HepG2 (cell line): ENCODE results near the gene SETD1B. TPM values are rescaled to one million over a fixed set of nuclear protein-coding genes. Genes with fewer than 3 reads are reported as not detected.

Source experiments
- BRF2 ChIP-seq: sonication (generic); formaldehyde crosslinking; IDR thresholded peaks from 2 replicates; pipeline ENCODE4 v1.8.1; 2022; ENCODE audit warnings: mild to moderate bottlenecking, missing genetic modification reagents
- EP300 ChIP-seq, 3 experiments: sonication (generic) in 1 of 3; formaldehyde crosslinking in 1 of 3; IDR thresholded peaks; 2 replicates each; pipeline versions ENCODE4 v1.5.1 to v1.6.1; 2011 to 2020; ENCODE audit warnings: low read depth in 2 of 3, low read length in 2 of 3, borderline replicate concordance in 1 of 3, improper control_type of control experiment in 1 of 3, mild to moderate bottlenecking in 1 of 3, missing genetic modification reagents in 1 of 3, moderate library complexity in 1 of 3
- HDAC2 ChIP-seq: sonication (generic); formaldehyde crosslinking; IDR thresholded peaks from 2 replicates; pipeline ENCODE4 v1.4.0; 2020; ENCODE audit warnings: missing genetic modification reagents
- NFE2L2 ChIP-seq: fragments of 150-350 bp; IDR thresholded peaks from 2 replicates; pipeline ENCODE4 v1.6.1; 2014; ENCODE audit warnings: low read length
- NFKB2 ChIP-seq: sonication (generic); formaldehyde crosslinking; IDR thresholded peaks from 2 replicates; pipeline ENCODE4 v1.4.0; 2020; ENCODE audit warnings: missing genetic modification reagents, borderline replicate concordance
- SALL1 ChIP-seq: sonication (generic); formaldehyde crosslinking; IDR thresholded peaks from 2 replicates; pipeline ENCODE4 v1.8.0; 2022; ENCODE audit warnings: mild to moderate bottlenecking, missing genetic modification reagents
- TAF1 ChIP-seq: sonication (generic); formaldehyde crosslinking; IDR thresholded peaks from 2 replicates; pipeline ENCODE4 v1.4.0; 2020; ENCODE audit warnings: missing genetic modification reagents
- YY1 ChIP-seq: IDR thresholded peaks from 2 replicates; pipeline ENCODE4 v1.6.1; 2011; ENCODE audit warnings: low read length, low read depth, moderate library complexity, mild to moderate bottlenecking; ENCODE audit not compliant: insufficient read depth, insufficient replicate concordance
- ZBTB25 ChIP-seq: IDR thresholded peaks from 2 replicates; pipeline ENCODE4 v1.6.1; 2018; ENCODE audit warnings: missing genetic modification reagents
- ZNF350 ChIP-seq: sonication (generic); formaldehyde crosslinking; IDR thresholded peaks from 2 replicates; pipeline ENCODE4 v1.4.0; 2020; ENCODE audit warnings: mild to moderate bottlenecking, low read depth, missing genetic modification reagents, borderline replicate concordance
- ZNF431 ChIP-seq: sonication (generic); formaldehyde crosslinking; IDR thresholded peaks from 2 replicates; pipeline ENCODE4 v1.9.0; 2022; ENCODE audit warnings: missing genetic modification reagents, low read depth, mild to moderate bottlenecking, borderline replicate concordance
- ZNF580 ChIP-seq: IDR thresholded peaks from 2 replicates; pipeline ENCODE4 v1.6.1; 2016; ENCODE audit warnings: low read depth, borderline replicate concordance
- ZNF605 ChIP-seq: sonication (generic); formaldehyde crosslinking; IDR thresholded peaks from 2 replicates; pipeline ENCODE4 v1.8.0; 2022; ENCODE audit warnings: mild to moderate bottlenecking, missing genetic modification reagents
- polyA plus RNA-seq, 8 experiments: library from polyadenylated mRNA; depleted of rRNA in 3 of 8; stranded (reverse) in 7 of 8; unstranded in 1 of 8; fragments of >200 nt; fragmentation: Illumina TruSeq in 4 of 8; extraction: Trizol in 4 of 8; gene quantifications; 2 replicates each; pipeline versions ENCODE4 v1.2.1 to v1.2.3, GENCODE V29; 2011 to 2016; ENCODE audit warnings: low read depth in 4 of 8, missing spikeins in 1 of 8, mixed read lengths in 1 of 8; ENCODE audit not compliant: insufficient read depth in 1 of 8
- total RNA-seq, 5 experiments: library from RNA; depleted of rRNA; stranded (reverse); fragments of >200 nt; fragmentation: Illumina TruSeq; extraction: Trizol; gene quantifications; 2 replicates each; pipeline ENCODE4 v1.2.3, GENCODE V29; 2016; ENCODE audit warnings: low read depth in 1 of 5
- TF ChIP-seq, protein P1 (sequence below): sonication (generic); formaldehyde crosslinking; IDR thresholded peaks from 2 replicates; pipeline ENCODE4 v1.8.0; 2022; ENCODE audit warnings: mild to moderate bottlenecking, missing genetic modification reagents, borderline replicate concordance
- TF ChIP-seq, protein P2 (sequence below): sonication (generic); formaldehyde crosslinking; IDR thresholded peaks from 2 replicates; pipeline ENCODE4 v1.5.0; 2020; ENCODE audit warnings: missing genetic modification reagents
- TF ChIP-seq, protein P3 (sequence below): sonication (generic); formaldehyde crosslinking; IDR thresholded peaks from 2 replicates; pipeline ENCODE4 v1.5.0; 2020; ENCODE audit warnings: mild to moderate bottlenecking, missing genetic modification reagents, borderline replicate concordance

Gene SETD1B
- total and polyA plus RNA-seq, 2 of the 13 experiments (the other 11 are each of a cell fraction or from before 2014, with no cell fraction given) = 1.1 to 1.4 TPM

DNA sequence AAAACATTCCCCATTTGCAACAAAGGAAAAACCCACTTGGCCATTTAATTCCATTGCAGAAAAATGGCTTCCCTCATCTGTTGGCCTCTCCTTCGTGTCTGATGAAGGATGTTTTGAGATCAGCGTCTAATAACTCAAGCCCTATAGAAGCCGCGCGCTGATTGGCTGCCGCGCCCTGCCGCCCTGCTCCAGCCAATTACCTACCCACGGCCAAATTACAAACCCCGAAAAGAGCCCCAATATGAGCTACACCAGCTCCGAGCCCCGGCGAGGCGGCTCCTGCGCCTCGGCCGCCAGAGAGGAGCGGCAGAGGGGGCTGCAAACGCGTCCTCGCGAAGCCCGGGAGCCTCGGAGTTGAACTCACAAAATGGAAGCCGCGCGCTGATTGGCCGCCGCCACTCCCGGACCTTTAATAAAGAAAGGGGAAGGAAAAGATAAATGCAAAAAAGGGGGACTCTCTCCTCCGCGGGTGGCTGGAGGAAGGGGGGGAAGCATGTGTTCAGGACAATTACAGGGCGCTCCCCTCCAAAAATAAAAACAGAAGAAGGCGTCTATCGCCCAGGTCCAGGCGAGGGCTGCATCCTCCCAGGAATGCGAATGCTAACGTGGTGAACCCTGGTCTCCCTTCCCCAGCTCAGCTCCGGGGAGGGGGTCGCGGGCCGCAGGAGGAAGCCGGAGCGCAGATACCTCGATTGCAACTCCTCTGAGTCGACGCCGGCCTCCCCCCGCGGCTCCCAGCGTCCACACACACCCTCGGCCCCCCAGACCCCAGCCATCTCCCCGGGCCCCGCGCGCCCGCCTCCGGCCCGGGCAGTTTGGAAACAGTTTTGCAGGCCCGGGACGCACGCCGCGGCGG is 738 bp upstream of the SETD1B start (continued):
- peak; percentile 36; the same call in 1 of the 2 replicates for TF ChIP-seq ZBTB25 (CRISPR knock-in tag)
- TF ChIP-seq, protein P1, sequence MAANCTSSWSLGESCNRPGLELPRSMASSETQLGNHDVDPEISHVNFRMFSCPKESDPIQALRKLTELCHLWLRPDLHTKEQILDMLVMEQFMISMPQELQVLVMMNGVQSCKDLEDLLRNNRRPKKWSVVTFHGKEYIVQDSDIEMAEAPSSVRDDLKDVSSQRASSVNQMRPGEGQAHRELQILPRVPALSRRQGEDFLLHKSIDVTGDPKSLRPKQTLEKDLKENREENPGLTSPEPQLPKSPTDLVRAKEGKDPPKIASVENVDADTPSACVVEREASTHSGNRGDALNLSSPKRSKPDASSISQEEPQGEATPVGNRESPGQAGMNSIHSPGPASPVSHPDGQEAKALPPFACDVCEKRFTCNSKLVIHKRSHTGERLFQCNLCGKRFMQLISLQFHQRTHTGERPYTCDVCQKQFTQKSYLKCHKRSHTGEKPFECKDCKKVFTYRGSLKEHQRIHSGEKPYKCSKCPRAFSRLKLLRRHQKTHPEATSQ = 0 out of 2 replicates have a peak, but pooled peaks have one; percentile 20
- TF ChIP-seq BRF2 (CRISPR knock-in tag) = 0 out of 2 replicates have a peak, but pooled peaks have one; percentile 30
- no peak for TF ChIP-seq NFE2L2
- TF ChIP-seq ZNF605 (CRISPR knock-in tag) = peak; percentile 87
- TF ChIP-seq YY1 = peak; percentile 89
- peak; percentile 18; the same call in 1 of the 2 replicates for TF ChIP-seq SALL1 (CRISPR knock-in tag)
- TF ChIP-seq, protein P2, sequence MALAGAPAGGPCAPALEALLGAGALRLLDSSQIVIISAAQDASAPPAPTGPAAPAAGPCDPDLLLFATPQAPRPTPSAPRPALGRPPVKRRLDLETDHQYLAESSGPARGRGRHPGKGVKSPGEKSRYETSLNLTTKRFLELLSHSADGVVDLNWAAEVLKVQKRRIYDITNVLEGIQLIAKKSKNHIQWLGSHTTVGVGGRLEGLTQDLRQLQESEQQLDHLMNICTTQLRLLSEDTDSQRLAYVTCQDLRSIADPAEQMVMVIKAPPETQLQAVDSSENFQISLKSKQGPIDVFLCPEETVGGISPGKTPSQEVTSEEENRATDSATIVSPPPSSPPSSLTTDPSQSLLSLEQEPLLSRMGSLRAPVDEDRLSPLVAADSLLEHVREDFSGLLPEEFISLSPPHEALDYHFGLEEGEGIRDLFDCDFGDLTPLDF (CRISPR knock-in tag) = 0 out of 2 replicates have a peak, but pooled peaks have one; percentile 33
- TF ChIP-seq TAF1 = peak; percentile 85
- TF ChIP-seq ZNF350 (CRISPR knock-in tag) = peak; percentile 89; the same call in 1 of the 2 replicates
- peak; percentile 62; the same call in 1 of the 2 replicates for TF ChIP-seq ZNF580 (CRISPR knock-in tag)
- TF ChIP-seq ZNF431 (CRISPR knock-in tag) = peak; percentile 45; the same call in 1 of the 2 replicates
- TF ChIP-seq HDAC2 (CRISPR knock-in tag) = peak; percentile 36; the same call in 1 of the 2 replicates
- peak; percentile 58; the same call in 1 of the 2 replicates for TF ChIP-seq NFKB2 (CRISPR knock-in tag)
- peak; percentile 13 to 25; a peak in 1 of 4 replicates for TF ChIP-seq EP300 (IDR thresholded peaks at IDR 0.05; ENCODE audit: low read depth in 2 of 2, low read length in 2 of 2)
- 0 out of 2 replicates have a peak, but pooled peaks have one; percentile 21 for TF ChIP-seq EP300 (CRISPR knock-in tag; IDR thresholded peaks at IDR 0.05; ENCODE audit: borderline replicate concordance)
- TF ChIP-seq, protein P3, sequence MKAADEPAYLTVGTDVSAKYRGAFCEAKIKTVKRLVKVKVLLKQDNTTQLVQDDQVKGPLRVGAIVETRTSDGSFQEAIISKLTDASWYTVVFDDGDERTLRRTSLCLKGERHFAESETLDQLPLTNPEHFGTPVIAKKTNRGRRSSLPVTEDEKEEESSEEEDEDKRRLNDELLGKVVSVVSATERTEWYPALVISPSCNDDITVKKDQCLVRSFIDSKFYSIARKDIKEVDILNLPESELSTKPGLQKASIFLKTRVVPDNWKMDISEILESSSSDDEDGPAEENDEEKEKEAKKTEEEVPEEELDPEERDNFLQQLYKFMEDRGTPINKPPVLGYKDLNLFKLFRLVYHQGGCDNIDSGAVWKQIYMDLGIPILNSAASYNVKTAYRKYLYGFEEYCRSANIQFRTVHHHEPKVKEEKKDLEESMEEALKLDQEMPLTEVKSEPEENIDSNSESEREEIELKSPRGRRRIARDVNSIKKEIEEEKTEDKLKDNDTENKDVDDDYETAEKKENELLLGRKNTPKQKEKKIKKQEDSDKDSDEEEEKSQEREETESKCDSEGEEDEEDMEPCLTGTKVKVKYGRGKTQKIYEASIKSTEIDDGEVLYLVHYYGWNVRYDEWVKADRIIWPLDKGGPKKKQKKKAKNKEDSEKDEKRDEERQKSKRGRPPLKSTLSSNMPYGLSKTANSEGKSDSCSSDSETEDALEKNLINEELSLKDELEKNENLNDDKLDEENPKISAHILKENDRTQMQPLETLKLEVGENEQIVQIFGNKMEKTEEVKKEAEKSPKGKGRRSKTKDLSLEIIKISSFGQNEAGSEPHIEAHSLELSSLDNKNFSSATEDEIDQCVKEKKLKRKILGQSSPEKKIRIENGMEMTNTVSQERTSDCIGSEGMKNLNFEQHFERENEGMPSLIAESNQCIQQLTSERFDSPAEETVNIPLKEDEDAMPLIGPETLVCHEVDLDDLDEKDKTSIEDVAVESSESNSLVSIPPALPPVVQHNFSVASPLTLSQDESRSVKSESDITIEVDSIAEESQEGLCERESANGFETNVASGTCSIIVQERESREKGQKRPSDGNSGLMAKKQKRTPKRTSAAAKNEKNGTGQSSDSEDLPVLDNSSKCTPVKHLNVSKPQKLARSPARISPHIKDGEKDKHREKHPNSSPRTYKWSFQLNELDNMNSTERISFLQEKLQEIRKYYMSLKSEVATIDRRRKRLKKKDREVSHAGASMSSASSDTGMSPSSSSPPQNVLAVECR = peak; percentile 20; the same call in 1 of the 2 replicates
